HCT116 (cell line): ENCODE results near the gene FMNL1. TPM values are rescaled to one million over a fixed set of nuclear protein-coding genes. Genes with fewer than 3 reads are reported as not detected.

Experiments used
- ATAC-seq: fragments of 200-7000 bp; cut with Tn5 transposase; 2 replicates; pipeline ENCODE4 v1.9.1; 2020; ENCODE audit warnings: mild to moderate bottlenecking, moderate library complexity
- BruUV-seq: library from RNA; stranded (reverse); fragments of 400-500 nt; replicated peaks from 2 replicates; lab custom pipeline; 2021; lab: Mats Ljungman, UMichigan
- CTCF ChIA-PET: fragments of 300-600 bp; sonication (Branson Sonifier 250); formaldehyde crosslinking; loops from one replicate; lab custom pipeline; 2021; ENCODE audit warnings: antibody characterized with exemption; lab: Charles Lee
- POLR2A ChIA-PET: fragments of 300-600, 350-600 bp; sonication (Branson Sonifier 250); formaldehyde crosslinking; loops from one replicate; lab custom pipeline; 2021; ENCODE audit warnings: antibody characterized with exemption; lab: Charles Lee
- RAD21 ChIA-PET, 2 experiments: fragments of 300-600 bp; sonication (Branson Sonifier 250); formaldehyde crosslinking; loops; one replicate each; lab custom pipeline; 2023; ENCODE audit warnings: low total read pairs in 2 of 2; ENCODE audit not compliant: uncharacterized antibody in 2 of 2, unreplicated experiment in 2 of 2, low non-redundant PET in 1 of 2; lab: Charles Lee
- DNase-seq: peaks from one replicate; pipeline ENCODE4 v3.0.0-alpha.2; 2010; ENCODE audit warnings: low read depth, low spot score
- H2AFZ ChIP-seq: fragments of 200-600 bp; shearing (Covaris generic), sonication (generic); 2 replicates; pipeline ENCODE4 v1.6.1; 2017; ENCODE audit warnings: low read depth, mixed run types, mixed read lengths, antibody characterized with exemption, low read length; ENCODE audit not compliant: poor library complexity, severe bottlenecking
- H3K27ac ChIP-seq: 2 replicates; pipeline ENCODE4 v1.5.1; 2012; ENCODE audit warnings: low read depth, low read length
- H3K27me3 ChIP-seq: fragments of 200-600 bp; sonication (generic); 2 replicates; pipeline ENCODE4 v1.6.1; 2016; ENCODE audit warnings: mixed run types, low read length, mixed read lengths; ENCODE audit not compliant: insufficient read depth
- H3K36me3 ChIP-seq, 2 experiments: fragments of 200-500 bp in 1 of 2; fragments of 200-600 bp in 1 of 2; sonication (Bioruptor generic) in 1 of 2; sonication (generic) in 1 of 2; 2 replicates each; pipeline versions ENCODE4 v1.5.1 to v1.6.1; 2014 to 2016; ENCODE audit warnings: low read length in 2 of 2, inconsistent platforms in 1 of 2, mixed read lengths in 1 of 2, mixed run types in 1 of 2; ENCODE audit not compliant: insufficient read depth in 2 of 2, control insufficient read depth in 1 of 2
- H3K4me1 ChIP-seq, 2 experiments: fragments of 200-600 bp in 1 of 2; sonication (generic) in 1 of 2; 2 replicates each; pipeline versions ENCODE4 v1.5.1 to v1.6.1; 2012 to 2017; ENCODE audit warnings: low read length in 2 of 2, inconsistent platforms in 1 of 2, mild to moderate bottlenecking in 1 of 2, mixed read lengths in 1 of 2, mixed run types in 1 of 2, moderate library complexity in 1 of 2; ENCODE audit not compliant: insufficient read depth in 2 of 2, control insufficient read depth in 1 of 2
- H3K4me2 ChIP-seq: fragments of 200-600 bp; sonication (generic); 2 replicates; pipeline ENCODE4 v1.6.1; 2017; ENCODE audit warnings: mixed run types, low read length, mixed read lengths
- H3K4me3 ChIP-seq, 2 experiments: fragments of 200-600 bp in 1 of 2; sonication (generic) in 1 of 2; replicated peaks in 1 of 2; 2 replicates each; pipeline ENCODE4 v1.5.1; 2011 to 2016; ENCODE audit warnings: low read length in 2 of 2, control low read depth in 1 of 2, low read depth in 1 of 2, mild to moderate bottlenecking in 1 of 2, mixed read lengths in 1 of 2, mixed run types in 1 of 2
- H3K79me2 ChIP-seq: fragments of 200-600 bp; sonication (generic); 2 replicates; pipeline ENCODE4 v1.6.1; 2017; ENCODE audit warnings: mild to moderate bottlenecking, mixed run types, low read length, moderate library complexity, mixed read lengths; ENCODE audit not compliant: insufficient read depth
- H3K9ac ChIP-seq: fragments of 200-600 bp; sonication (generic); 2 replicates; pipeline ENCODE4 v1.6.1; 2016; ENCODE audit warnings: low read length, mixed read lengths
- H3K9me2 ChIP-seq: fragments of 200-600 bp; sonication (generic), shearing (Covaris generic); 2 replicates; pipeline ENCODE4 v1.6.1; 2017; ENCODE audit warnings: mixed run types, mild to moderate bottlenecking, moderate library complexity; ENCODE audit not compliant: insufficient read depth
- H3K9me3 ChIP-seq, 2 experiments: fragments of 200-500 bp in 1 of 2; fragments of 200-600 bp in 1 of 2; sonication (Bioruptor generic) in 1 of 2; sonication (generic) in 1 of 2; 2 replicates each; pipeline ENCODE4 v1.6.1; 2014 to 2017; ENCODE audit warnings: low read length in 2 of 2, mixed read lengths in 2 of 2, inconsistent platforms in 1 of 2, low read depth in 1 of 2, mild to moderate bottlenecking in 1 of 2, mixed run types in 1 of 2, moderate library complexity in 1 of 2; ENCODE audit not compliant: control insufficient read depth in 1 of 2, insufficient read depth in 1 of 2
- H4K20me1 ChIP-seq: fragments of 200-600 bp; sonication (generic), shearing (Covaris generic); 2 replicates; pipeline ENCODE4 v1.6.1; 2017; ENCODE audit warnings: mixed run types, mild to moderate bottlenecking, moderate library complexity; ENCODE audit not compliant: insufficient read depth
- EGR1 ChIP-seq: IDR thresholded peaks from 2 replicates; pipeline ENCODE4 v1.6.1; 2012; ENCODE audit warnings: low read depth
- ELF1 ChIP-seq: IDR thresholded peaks from 2 replicates; pipeline ENCODE4 v1.6.1; 2012; ENCODE audit warnings: low read depth, borderline replicate concordance
- EZH2 ChIP-seq: fragments of 200-600 bp; sonication (generic); IDR thresholded peaks from 2 replicates; pipeline ENCODE4 v1.6.1; 2017; ENCODE audit warnings: antibody characterized with exemption, mixed run types
- EZH2phosphoT487 ChIP-seq: fragments of 200-600 bp; IDR thresholded peaks from 2 replicates; pipeline ENCODE4 v1.6.1; 2018; ENCODE audit warnings: antibody characterized with exemption, borderline replicate concordance
- JUND ChIP-seq: IDR thresholded peaks from 2 replicates; pipeline ENCODE4 v1.6.1; 2012
- POLR2AphosphoS5 ChIP-seq: IDR thresholded peaks from 2 replicates; pipeline ENCODE4 v1.6.1; 2011; ENCODE audit warnings: mild to moderate bottlenecking, low read depth, low read length, moderate library complexity
- RAD21 ChIP-seq: IDR thresholded peaks from 2 replicates; pipeline ENCODE4 v1.6.1; 2012; ENCODE audit warnings: low read depth, mild to moderate bottlenecking
- SIN3A ChIP-seq: IDR thresholded peaks from 2 replicates; pipeline ENCODE4 v1.6.1; 2012; ENCODE audit warnings: low read depth
- TCF7L2 ChIP-seq: IDR thresholded peaks from 2 replicates; pipeline ENCODE4 v1.7.0; 2011; ENCODE audit warnings: borderline replicate concordance, inconsistent platforms; ENCODE audit not compliant: insufficient read depth, insufficient read length; ENCODE audit errors: extremely low read depth
- YY1 ChIP-seq: IDR thresholded peaks from 2 replicates; pipeline ENCODE4 v1.6.1; 2011; ENCODE audit warnings: low read length, low read depth, moderate library complexity, mild to moderate bottlenecking; ENCODE audit not compliant: insufficient replicate concordance; ENCODE audit errors: extremely low read depth
- ZFX ChIP-seq: fragments of 450-650 bp; IDR thresholded peaks from 2 replicates; pipeline ENCODE4 v1.6.1; 2017
- intact Hi-C: fragments of 100-400 bp; cut with micrococcal nuclease; formaldehyde crosslinking; loops from 2 replicates; pipeline ENCODE4 v1.10.0; 2022
- total RNA-seq: library from RNA; stranded (reverse); gene quantifications from one replicate; pipeline ENCODE4 v1.2.1, GENCODE V29; 2021; ENCODE audit not compliant: unreplicated experiment
- TF ChIP-seq, protein P1 (sequence below), 3 experiments: fragments of 200-600 bp in 1 of 3; sonication (generic) in 1 of 3; IDR thresholded peaks in 2 of 3; conservative IDR thresholded peaks in 1 of 3; 2 replicates each; pipeline ENCODE4 v1.5.1; 2012 to 2017; ENCODE audit warnings: low read depth in 2 of 3, low read length in 2 of 3, antibody characterized with exemption in 1 of 3, borderline replicate concordance in 1 of 3, control low read depth in 1 of 3, mild to moderate bottlenecking in 1 of 3, mixed read lengths in 1 of 3, mixed run types in 1 of 3, moderate library complexity in 1 of 3; ENCODE audit not compliant: insufficient read depth in 1 of 3
- TF ChIP-seq, protein P2 (sequence below): IDR thresholded peaks from 2 replicates; pipeline ENCODE4 v1.6.1; 2012

Gene FMNL1
- total RNA-seq, 1 experiment from 2014 or later = 8.2 TPM

DNA sequence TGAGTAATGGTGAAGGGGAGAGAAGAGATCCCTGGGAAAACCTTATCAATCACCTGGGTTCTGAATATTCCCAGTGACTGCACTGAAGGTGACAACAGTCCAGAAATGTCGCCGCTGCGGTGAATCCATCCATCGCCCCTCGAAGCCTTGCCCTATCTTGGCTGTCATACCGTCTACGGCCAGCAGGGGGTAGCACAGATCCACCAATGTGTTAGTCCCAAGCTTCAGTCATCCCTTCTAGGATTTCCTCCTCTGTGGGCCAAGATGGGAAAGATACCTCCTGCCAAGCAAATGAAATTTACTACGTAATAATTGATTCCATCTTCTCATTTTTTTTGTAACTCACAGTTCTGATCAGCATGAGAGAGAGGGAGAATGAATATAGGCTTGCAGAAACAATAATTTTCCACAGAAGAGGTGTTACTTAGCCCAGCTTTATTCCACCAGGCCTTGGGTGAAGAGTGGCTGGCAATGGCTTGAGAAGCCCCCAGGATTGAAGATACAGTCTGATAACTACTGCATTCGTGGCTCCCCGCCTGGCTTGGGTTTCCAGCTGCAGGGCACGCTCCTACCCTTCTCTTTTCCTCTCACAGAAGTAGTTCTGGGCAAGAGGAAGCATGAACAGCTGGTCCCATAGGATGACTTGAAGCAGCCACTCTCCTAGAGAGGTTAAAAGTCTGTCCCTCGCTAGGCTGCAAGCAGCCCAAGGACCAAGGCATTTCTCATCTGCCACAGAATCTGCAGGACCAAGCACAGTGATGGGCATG lies 2.6 kb upstream of the FMNL1 start:
- Histone ChIP-seq H2AFZ (no peak overlapping the region), H3K27ac (no peak overlapping the region), H3K9me3 (no peaks in the 10 kb centered on the region), H3K9me2 (no peaks in the 10 kb centered on the region), H3K79me2 (no peaks in the 10 kb centered on the region), H3K36me3 (no peaks in the 10 kb centered on the region), H4K20me1 (no peaks in the 10 kb centered on the region), H3K4me2 (peak overlapping the region; percentile 64), H3K9ac (no peak overlapping the region), H3K27me3 (no peaks in the 10 kb centered on the region), H3K4me1 (peaks cover 0 to 29% of the 10 kb centered on the region in 2 experiments; a peak in 3 of 4 replicates), H3K4me3 (no peak overlapping the region; a peak in 1 of 4 replicates)
- ChIA-PET RAD21 (interaction anchor here (0.7 to 1.9 kb wide), 9 partner anchors 9 to 207 kb away, joined by 3 to 6 read pairs (median 4); partner anchors contain the start of gene ACBD4 (in 1 of the 2)), CTCF (interaction anchor here (0.6 to 3.7 kb wide), 23 partner anchors 11 to 421 kb away, joined by 3 to 40 read pairs (median 4); partner anchors contain the start of genes ACBD4 and HEXIM1), POLR2A (interaction anchor here (0.6 to 1.8 kb wide), 3 partner anchors 70 to 445 kb away, joined by 3 to 9 read pairs (median 6); partner anchors contain the start of gene HEXIM1)
- DNase-seq (peak; percentile 67), ATAC-seq (peak; percentile 80)
- TF ChIP-seq POLR2AphosphoS5 (no peak), RAD21 (peak; percentile 97)
- TF ChIP-seq, protein P1, sequence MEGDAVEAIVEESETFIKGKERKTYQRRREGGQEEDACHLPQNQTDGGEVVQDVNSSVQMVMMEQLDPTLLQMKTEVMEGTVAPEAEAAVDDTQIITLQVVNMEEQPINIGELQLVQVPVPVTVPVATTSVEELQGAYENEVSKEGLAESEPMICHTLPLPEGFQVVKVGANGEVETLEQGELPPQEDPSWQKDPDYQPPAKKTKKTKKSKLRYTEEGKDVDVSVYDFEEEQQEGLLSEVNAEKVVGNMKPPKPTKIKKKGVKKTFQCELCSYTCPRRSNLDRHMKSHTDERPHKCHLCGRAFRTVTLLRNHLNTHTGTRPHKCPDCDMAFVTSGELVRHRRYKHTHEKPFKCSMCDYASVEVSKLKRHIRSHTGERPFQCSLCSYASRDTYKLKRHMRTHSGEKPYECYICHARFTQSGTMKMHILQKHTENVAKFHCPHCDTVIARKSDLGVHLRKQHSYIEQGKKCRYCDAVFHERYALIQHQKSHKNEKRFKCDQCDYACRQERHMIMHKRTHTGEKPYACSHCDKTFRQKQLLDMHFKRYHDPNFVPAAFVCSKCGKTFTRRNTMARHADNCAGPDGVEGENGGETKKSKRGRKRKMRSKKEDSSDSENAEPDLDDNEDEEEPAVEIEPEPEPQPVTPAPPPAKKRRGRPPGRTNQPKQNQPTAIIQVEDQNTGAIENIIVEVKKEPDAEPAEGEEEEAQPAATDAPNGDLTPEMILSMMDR (IDR thresholded peaks at IDR 0.05 in 2 of 3, conservative IDR thresholded peaks at IDR 0.05 in 1 of 3; ENCODE audit: borderline replicate concordance in 1 of 3, insufficient read depth in 1 of 3, low read depth in 2 of 3, low read length in 2 of 3) = peak; percentile 87 to 96 (median 95)
- no TSS peak for BruUV-seq
- intact Hi-C loops = loop anchor here (1.0 to 10.0 kb wide), 6 partner anchors 16 to 636 kb away; no protein-coding TSS in a partner anchor

DNA sequence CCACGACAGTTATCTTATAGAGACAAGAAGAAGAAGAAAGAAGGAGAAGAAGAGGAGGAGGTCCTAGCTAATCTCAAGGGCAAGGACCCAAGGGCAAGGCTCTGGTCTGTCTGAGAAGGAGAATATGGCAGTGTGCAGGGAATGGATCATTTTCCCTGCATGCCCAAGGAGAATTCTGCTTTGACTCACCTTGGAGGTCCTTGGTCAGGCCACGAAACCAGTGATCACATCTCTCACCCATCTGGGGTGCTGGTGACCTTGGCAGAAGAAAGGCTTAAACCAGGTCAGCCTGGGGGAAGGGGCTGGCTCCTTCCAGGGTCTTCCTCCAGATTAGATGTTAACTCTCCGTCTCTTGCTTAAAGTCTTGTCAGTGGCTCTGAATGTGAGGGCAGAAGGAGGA lies 1.6 kb upstream of the FMNL1 start:
- no TSS peak for BruUV-seq
- Histone ChIP-seq H3K79me2 (no peaks in the 10 kb centered on the region), H3K4me2 (no peak overlapping the region), H3K27me3 (no peaks in the 10 kb centered on the region), H2AFZ (no peak overlapping the region), H3K9me3 (no peaks in the 10 kb centered on the region), H4K20me1 (no peaks in the 10 kb centered on the region), H3K4me3 (no peak overlapping the region), H3K9me2 (no peaks in the 10 kb centered on the region), H3K4me1 (peaks cover 0 to 36% of the 10 kb centered on the region in 2 experiments; a peak in 3 of 4 replicates), H3K27ac (no peak overlapping the region), H3K36me3 (no peaks in the 10 kb centered on the region), H3K9ac (no peak overlapping the region)
- CTCF ChIA-PET = interaction anchor here (1.0 to 3.7 kb wide), 10 partner anchors 10 to 208 kb away, joined by 4 to 40 read pairs (median 13); partner anchors contain the start of genes ACBD4 and HEXIM1
- intact Hi-C loops = no loop called here
- POLR2A ChIA-PET = interaction anchor here (0.6 kb wide), 1 partner anchor 444 kb away, joined by 3 read pairs; no protein-coding TSS in a partner anchor
- DNase-seq = no peak
- ATAC-seq = no peak
- RAD21 ChIA-PET = interaction anchor here in 1 of 2 experiments (0.7 to 1.5 kb wide), 2 partner anchors 21 to 27 kb away, joined by 3 to 4 read pairs; no protein-coding TSS in a partner anchor
- TF ChIP-seq, protein P2, sequence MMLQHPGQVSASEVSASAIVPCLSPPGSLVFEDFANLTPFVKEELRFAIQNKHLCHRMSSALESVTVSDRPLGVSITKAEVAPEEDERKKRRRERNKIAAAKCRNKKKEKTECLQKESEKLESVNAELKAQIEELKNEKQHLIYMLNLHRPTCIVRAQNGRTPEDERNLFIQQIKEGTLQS = no peak
- TF ChIP-seq, protein P1 (IDR thresholded peaks at IDR 0.05 in 2 of 3, conservative IDR thresholded peaks at IDR 0.05 in 1 of 3; ENCODE audit: borderline replicate concordance in 1 of 3, insufficient read depth in 1 of 3, low read depth in 2 of 3, low read length in 2 of 3) = no peak
- no peak for TF ChIP-seq YY1
- no peak for TF ChIP-seq EZH2phosphoT487
- TF ChIP-seq JUND = no peak
- no peak for TF ChIP-seq ZFX
- no peak for TF ChIP-seq ELF1
- TF ChIP-seq TCF7L2 = no peak
- no peak for TF ChIP-seq SIN3A
- TF ChIP-seq EZH2 = no peak
- TF ChIP-seq EGR1 = no peak
